Left ventricle myocardium inferior (tissue), 1 donor: Measurements from ENCODE around the gene TYMP. TPM values are rescaled to one million over a fixed set of nuclear protein-coding genes. Genes with fewer than 3 reads are reported as not detected.

Source experiments
- DNase-seq: peaks from one replicate; pipeline ENCODE4 v3.0.0-alpha.2; 2020
- H3K27ac ChIP-seq: fragments of 200-600 bp; replicated peaks from 2 replicates; pipeline ENCODE4 v1.8.0; 2021
- H3K27me3 ChIP-seq: fragments of 200-600 bp; 2 replicates; pipeline ENCODE4 v1.8.0; 2021; ENCODE audit warnings: low read depth
- H3K36me3 ChIP-seq: fragments of 200-600 bp; 2 replicates; pipeline ENCODE4 v1.8.0; 2021
- H3K4me1 ChIP-seq: fragments of 200-600 bp; 2 replicates; pipeline ENCODE4 v1.8.0; 2021
- H3K4me3 ChIP-seq: fragments of 200-600 bp; 2 replicates; pipeline ENCODE4 v1.8.0; 2021; ENCODE audit warnings: mild to moderate bottlenecking, moderate library complexity
- H3K9me3 ChIP-seq: fragments of 200-600 bp; replicated peaks from 2 replicates; pipeline ENCODE4 v1.8.0; 2021
- CTCF ChIP-seq: fragments of 200-600 bp; IDR thresholded peaks from 2 replicates; pipeline ENCODE4 v1.8.0; 2021; ENCODE audit warnings: antibody characterized with exemption, mild to moderate bottlenecking, borderline replicate concordance
- intact Hi-C: fragments of 100-400 bp; cut with micrococcal nuclease; formaldehyde crosslinking; loops from one replicate; pipeline ENCODE4 v1.11.0; 2022
- total RNA-seq: library from RNA; stranded (reverse); fragmentation: NEBNext Ultra II Directional; extraction: Animal tissue kit (Norgen Biotek cat#: 25700); gene quantifications from one replicate; pipeline ENCODE4 v1.2.1, GENCODE V29; 2021
- donor health status: DM: no; HTN: yes; CAD: no; lungs with severe emphysema.

Gene TYMP
- total RNA-seq, 1 donor from 2014 or later = 11.6 TPM

- no peak for DNase-seq
- H3K4me3 ChIP-seq = no peak overlapping the region
- peaks cover 18% of the 10 kb centered on the region for H3K4me1 ChIP-seq
- no peaks in the 10 kb centered on the region for H3K27me3 ChIP-seq
- no peaks in the 10 kb centered on the region for H3K9me3 ChIP-seq
- H3K36me3 ChIP-seq = no peaks in the 10 kb centered on the region
- TF ChIP-seq CTCF = no peak
- H3K27ac ChIP-seq = no peak overlapping the region
- intact Hi-C loops = no loop called here
Observed at GRCh38 chr22:50561401-50562358, 31.9 kb upstream of the TYMP start.

DNA sequence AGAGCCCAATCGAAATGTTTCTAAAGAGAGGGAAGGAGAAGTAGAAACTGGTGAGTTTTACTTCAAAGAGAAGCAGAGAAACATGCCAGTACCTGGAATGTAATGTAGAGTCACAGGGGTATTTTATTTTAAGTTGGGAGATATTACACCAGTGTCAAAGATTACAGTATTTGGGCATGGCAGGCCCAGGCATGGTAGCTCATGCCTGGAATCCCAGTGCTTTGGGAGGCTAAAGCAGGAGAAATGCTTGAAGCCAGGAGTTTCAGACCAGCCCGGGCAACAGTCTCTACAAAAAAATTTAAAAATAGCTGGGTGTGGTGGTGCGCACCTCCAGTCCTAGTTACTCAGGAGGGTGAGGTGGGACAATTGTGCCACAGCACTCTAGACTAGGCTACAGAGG is 30.2 kb upstream of the TYMP start:
- no peak overlapping the region for H3K27ac ChIP-seq
- no peak for TF ChIP-seq CTCF
- no peak for DNase-seq
- H3K9me3 ChIP-seq = no peaks in the 10 kb centered on the region
- no peaks in the 10 kb centered on the region for H3K27me3 ChIP-seq
- intact Hi-C loops = no loop called here
- H3K4me3 ChIP-seq = no peak overlapping the region
- peaks cover 18% of the 10 kb centered on the region for H3K4me1 ChIP-seq
- no peaks in the 10 kb centered on the region for H3K36me3 ChIP-seq

GRCh38 chr22:50556703-50557102 is 26.9 kb upstream of the TYMP start:
- Histone ChIP-seq H3K27me3 (peaks cover 4% of the 10 kb centered on the region), H3K36me3 (no peaks in the 10 kb centered on the region), H3K27ac (no peak overlapping the region), H3K4me1 (no peaks in the 10 kb centered on the region), H3K9me3 (no peaks in the 10 kb centered on the region), H3K4me3 (no peak overlapping the region)
- DNase-seq = no peak
- intact Hi-C loops = no loop called here
- TF ChIP-seq CTCF = no peak

- TF ChIP-seq CTCF = no peak
- Histone ChIP-seq H3K9me3 (no peaks in the 10 kb centered on the region), H3K36me3 (no peaks in the 10 kb centered on the region), H3K4me1 (peaks cover 8% of the 10 kb centered on the region), H3K4me3 (no peak overlapping the region), H3K27me3 (peaks cover 38% of the 10 kb centered on the region), H3K27ac (no peak overlapping the region)
- intact Hi-C loops = no loop called here
- no peak for DNase-seq
Observed at GRCh38 chr22:50553310-50553709, 23.5 kb upstream of the TYMP start.

DNA sequence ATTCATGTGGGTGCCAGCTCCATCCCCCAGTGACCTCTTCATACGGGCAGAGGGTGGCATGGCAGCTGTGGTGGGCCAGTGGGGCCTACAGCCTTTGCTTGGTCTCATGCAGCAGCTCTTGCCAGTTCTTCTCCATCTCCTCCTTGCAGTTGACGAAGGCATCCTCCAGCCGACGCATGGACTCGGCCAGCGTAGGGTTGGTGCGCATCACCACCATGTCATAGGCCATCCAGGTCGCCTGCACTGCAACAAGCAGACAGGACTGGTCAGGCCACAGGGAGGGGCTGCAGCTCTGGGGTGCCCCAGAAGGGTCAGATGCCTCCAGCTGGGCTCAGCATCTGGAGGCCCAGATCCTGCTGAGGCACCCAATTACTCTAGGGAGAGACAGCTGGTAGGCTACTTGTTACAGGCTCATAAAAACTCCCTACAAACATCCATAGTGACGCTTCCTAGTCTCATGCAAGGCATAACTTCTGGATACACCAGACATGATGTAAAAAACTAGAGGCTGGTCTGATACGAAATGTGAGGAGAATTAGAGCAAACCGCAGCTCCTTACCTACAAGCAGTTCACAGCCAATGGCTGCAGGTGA is 21.4 kb upstream of the TYMP start:
- H3K36me3 ChIP-seq = no peaks in the 10 kb centered on the region
- H3K9me3 ChIP-seq = no peaks in the 10 kb centered on the region
- H3K4me1 ChIP-seq = peaks cover 18% of the 10 kb centered on the region
- no peak overlapping the region for H3K27ac ChIP-seq
- peaks cover 56% of the 10 kb centered on the region for H3K27me3 ChIP-seq
- intact Hi-C loops = no loop called here
- no peak for DNase-seq
- no peak for TF ChIP-seq CTCF
- no peak overlapping the region for H3K4me3 ChIP-seq
